HL-60 (cell line): ENCODE data around the gene COL6A3.

ENCODE experiments used
- CTCF ChIP-seq: IDR thresholded peaks from one replicate; pipeline ENCODE4 v1.5.1; 2011; ENCODE audit warnings: low read length, control low read depth, inconsistent platforms; ENCODE audit not compliant: insufficient read depth
- GABPA ChIP-seq: IDR thresholded peaks from 2 replicates; pipeline ENCODE4 v1.6.1; 2012; ENCODE audit warnings: low read depth
- POLR2AphosphoS5 ChIP-seq: IDR thresholded peaks from 2 replicates; pipeline ENCODE4 v1.6.1; 2012; ENCODE audit warnings: low read depth
- SPI1 ChIP-seq: IDR thresholded peaks from 2 replicates; pipeline ENCODE4 v1.6.1; 2012; ENCODE audit warnings: low read depth, mild to moderate bottlenecking, borderline replicate concordance
- TF ChIP-seq, protein P1 (sequence below): IDR thresholded peaks from 2 replicates; pipeline ENCODE4 v1.6.1; 2012; ENCODE audit warnings: low read depth; ENCODE audit not compliant: insufficient replicate concordance

- TF ChIP-seq CTCF (no peak), SPI1 (no peak), GABPA (no peak), POLR2AphosphoS5 (no peak)
- TF ChIP-seq, protein P1, sequence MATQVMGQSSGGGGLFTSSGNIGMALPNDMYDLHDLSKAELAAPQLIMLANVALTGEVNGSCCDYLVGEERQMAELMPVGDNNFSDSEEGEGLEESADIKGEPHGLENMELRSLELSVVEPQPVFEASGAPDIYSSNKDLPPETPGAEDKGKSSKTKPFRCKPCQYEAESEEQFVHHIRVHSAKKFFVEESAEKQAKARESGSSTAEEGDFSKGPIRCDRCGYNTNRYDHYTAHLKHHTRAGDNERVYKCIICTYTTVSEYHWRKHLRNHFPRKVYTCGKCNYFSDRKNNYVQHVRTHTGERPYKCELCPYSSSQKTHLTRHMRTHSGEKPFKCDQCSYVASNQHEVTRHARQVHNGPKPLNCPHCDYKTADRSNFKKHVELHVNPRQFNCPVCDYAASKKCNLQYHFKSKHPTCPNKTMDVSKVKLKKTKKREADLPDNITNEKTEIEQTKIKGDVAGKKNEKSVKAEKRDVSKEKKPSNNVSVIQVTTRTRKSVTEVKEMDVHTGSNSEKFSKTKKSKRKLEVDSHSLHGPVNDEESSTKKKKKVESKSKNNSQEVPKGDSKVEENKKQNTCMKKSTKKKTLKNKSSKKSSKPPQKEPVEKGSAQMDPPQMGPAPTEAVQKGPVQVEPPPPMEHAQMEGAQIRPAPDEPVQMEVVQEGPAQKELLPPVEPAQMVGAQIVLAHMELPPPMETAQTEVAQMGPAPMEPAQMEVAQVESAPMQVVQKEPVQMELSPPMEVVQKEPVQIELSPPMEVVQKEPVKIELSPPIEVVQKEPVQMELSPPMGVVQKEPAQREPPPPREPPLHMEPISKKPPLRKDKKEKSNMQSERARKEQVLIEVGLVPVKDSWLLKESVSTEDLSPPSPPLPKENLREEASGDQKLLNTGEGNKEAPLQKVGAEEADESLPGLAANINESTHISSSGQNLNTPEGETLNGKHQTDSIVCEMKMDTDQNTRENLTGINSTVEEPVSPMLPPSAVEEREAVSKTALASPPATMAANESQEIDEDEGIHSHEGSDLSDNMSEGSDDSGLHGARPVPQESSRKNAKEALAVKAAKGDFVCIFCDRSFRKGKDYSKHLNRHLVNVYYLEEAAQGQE, result no peak
Observed at GRCh38 chr2:237390235-237390634, 23.7 kb downstream of the COL6A3 start.
